ENCODE data around the gene SLC26A9.

GRCh38 chr1:205948039-205948438, 4.8 kb upstream of the SLC26A9 start:
- TF ChIP-seq TAF1 (IDR thresholded peaks at IDR 0.05; ENCODE audit: borderline replicate concordance, insufficient read depth, low read length), result no peak
- no peak for TF ChIP-seq REST (IDR thresholded peaks at IDR 0.05; ENCODE audit: insufficient read depth in 1 of 2, low read depth in 2 of 2, low read length in 2 of 2)
- no peak for TF ChIP-seq SIN3A (IDR thresholded peaks at IDR 0.05; ENCODE audit: borderline replicate concordance, insufficient read depth, low read length)
- no peak for TF ChIP-seq POLR2AphosphoS5 (IDR thresholded peaks at IDR 0.05; ENCODE audit: low read depth, low read length)

Measured in PFSK-1 (cell line).